CD14-positive monocyte (primary cell): ENCODE results near the gene FANCL. TPM values are rescaled to one million over a fixed set of nuclear protein-coding genes. Genes with fewer than 3 reads are reported as not detected.
"Not testable (repeated sequence)": the region's sequence is repeated elsewhere in the genome, so short reads cannot be mapped to it uniquely, and the experiment has no call there.

Experiments
- DNase-seq, 3 donors: peaks; one replicate each; pipeline ENCODE4 v3.0.0-alpha.2; 2011 to 2022
- H2AFZ ChIP-seq: 2 replicates; pipeline ENCODE4 v1.6.0; 2012; ENCODE audit warnings: mild to moderate bottlenecking, low read depth, low read length, inconsistent platforms; ENCODE audit not compliant: insufficient read depth, poor library complexity, severe bottlenecking
- H3K27ac ChIP-seq, 2 donors: 1 replicate in 1 of 2; 2 replicates in 1 of 2; pipeline ENCODE4 v1.5.1; 2012 to 2013; ENCODE audit warnings: low read length in 2 of 2, control low read depth in 1 of 2, inconsistent platforms in 1 of 2, low read depth in 1 of 2, mild to moderate bottlenecking in 1 of 2
- H3K27me3 ChIP-seq, 2 donors: one replicate each; pipeline versions ENCODE4 v1.6.0 to v1.6.1; 2011 to 2013; ENCODE audit warnings: low read length in 2 of 2; ENCODE audit not compliant: control insufficient read depth in 2 of 2, insufficient read depth in 2 of 2
- H3K36me3 ChIP-seq, 2 donors: replicated peaks in 1 of 2; 1 replicate in 1 of 2; 2 replicates in 1 of 2; pipeline versions ENCODE4 v1.5.1 to v1.6.1; 2012 to 2013; ENCODE audit warnings: low read length in 2 of 2, control low read depth in 1 of 2, inconsistent platforms in 1 of 2, mild to moderate bottlenecking in 1 of 2; ENCODE audit not compliant: insufficient read depth in 2 of 2, control insufficient read depth in 1 of 2
- H3K4me1 ChIP-seq, 2 donors: 1 replicate in 1 of 2; 2 replicates in 1 of 2; pipeline versions ENCODE4 v1.5.1 to v1.6.1; 2012 to 2013; ENCODE audit warnings: low read length in 2 of 2, control low read depth in 1 of 2, inconsistent platforms in 1 of 2, mild to moderate bottlenecking in 1 of 2, moderate library complexity in 1 of 2; ENCODE audit not compliant: insufficient read depth in 2 of 2, control insufficient read depth in 1 of 2
- H3K4me2 ChIP-seq: replicated peaks from 2 replicates; pipeline ENCODE3; 2012; ENCODE audit warnings: low read length, moderate library complexity, mild to moderate bottlenecking; ENCODE audit not compliant: poor library complexity, severe bottlenecking; ENCODE audit errors: extremely low read depth
- H3K4me3 ChIP-seq, 3 experiments: fragments of 200-600 bp in 1 of 3; sonication (generic) in 1 of 3; replicated peaks in 1 of 3; 1 replicate in 2 of 3; 2 replicates in 1 of 3; pipeline ENCODE4 v1.5.1; 2011 to 2013; ENCODE audit warnings: low read length in 3 of 3, mild to moderate bottlenecking in 3 of 3, control low read depth in 2 of 3, low read depth in 2 of 3, inconsistent platforms in 1 of 3, moderate library complexity in 1 of 3
- H3K79me2 ChIP-seq: 2 replicates; pipeline ENCODE4 v1.6.0; 2012; ENCODE audit warnings: mild to moderate bottlenecking, control low read depth, inconsistent platforms, low read length, moderate library complexity; ENCODE audit not compliant: insufficient read depth
- H3K9ac ChIP-seq: 2 replicates; pipeline ENCODE4 v1.6.0; 2017; ENCODE audit warnings: low read length, mild to moderate bottlenecking; ENCODE audit not compliant: insufficient read depth, poor library complexity, severe bottlenecking
- H3K9me3 ChIP-seq, 2 donors: replicated peaks in 1 of 2; 1 replicate in 1 of 2; 2 replicates in 1 of 2; pipeline versions ENCODE4 v1.5.1 to v1.6.1; 2012 to 2013; ENCODE audit warnings: low read length in 2 of 2, control low read depth in 1 of 2; ENCODE audit not compliant: control insufficient read depth in 1 of 2, insufficient read depth in 1 of 2
- H4K20me1 ChIP-seq: 2 replicates; pipeline ENCODE4 v1.6.0; 2012; ENCODE audit warnings: mild to moderate bottlenecking, low read length, control low read depth, moderate library complexity; ENCODE audit not compliant: insufficient read depth
- H3K27ac Mint-ChIP-seq, 7 donors: one replicate each; pipeline ENCODE4 v1.8.0; 2020; ENCODE audit warnings: mild to moderate bottlenecking in 7 of 7, mixed read lengths in 7 of 7, moderate library complexity in 6 of 7, inconsistent platforms in 2 of 7
- H3K27me3 Mint-ChIP-seq, 3 donors: one replicate each; pipeline ENCODE4 v1.8.0; 2021 to 2022; ENCODE audit warnings: low read depth in 3 of 3, mild to moderate bottlenecking in 3 of 3, mixed read lengths in 3 of 3, moderate library complexity in 3 of 3, inconsistent platforms in 1 of 3
- H3K36me3 Mint-ChIP-seq, 2 donors: one replicate each; pipeline ENCODE4 v1.8.0; 2020; ENCODE audit warnings: mixed read lengths in 2 of 2, inconsistent platforms in 1 of 2, mild to moderate bottlenecking in 1 of 2
- H3K4me1 Mint-ChIP-seq: one replicate; pipeline ENCODE4 v1.8.0; 2020; ENCODE audit warnings: mild to moderate bottlenecking, mixed read lengths
- H3K4me3 Mint-ChIP-seq, 2 donors: one replicate each; pipeline ENCODE4 v1.8.0; 2020; ENCODE audit warnings: mild to moderate bottlenecking in 2 of 2, mixed read lengths in 2 of 2, moderate library complexity in 1 of 2
- H3K9me3 Mint-ChIP-seq, 7 donors: one replicate each; pipeline ENCODE4 v1.8.0; 2020 to 2022; ENCODE audit warnings: mixed read lengths in 7 of 7, mild to moderate bottlenecking in 6 of 7, moderate library complexity in 6 of 7, inconsistent platforms in 2 of 7
- CTCF ChIP-seq: fragments of 200-600 bp; IDR thresholded peaks from one replicate; pipeline ENCODE4 v1.8.0; 2022; ENCODE audit warnings: antibody characterized with exemption, mild to moderate bottlenecking
- WGBS: methylation state at CpG from one replicate; pipeline ENCODE4 v1.1.5; 2013; ENCODE audit warnings: missing lambda C conversion rate; ENCODE audit not compliant: insufficient coverage; 5-methylcytosine and 5-hydroxymethylcytosine counted together
- intact Hi-C, 2 donors: fragments of 100-400 bp; cut with micrococcal nuclease; formaldehyde crosslinking; loops; one replicate each; pipeline versions ENCODE4 v1.15.0 to v1.15.1; 2023
- polyA plus RNA-seq, 3 donors: library from polyadenylated mRNA; depleted of rRNA in 1 of 3; unstranded in 2 of 3; stranded (reverse) in 1 of 3; fragments of 300-500 nt in 2 of 3; fragments of >200 nt in 1 of 3; fragmentation: Illumina TruSeq in 2 of 3; gene quantifications; 1 replicate in 2 of 3; 2 replicates in 1 of 3; pipeline ENCODE4 v1.2.3, GENCODE V29; 2012 to 2021

Gene FANCL
- polyA plus RNA-seq, 3 donors, result 2.2 to 2.6 (median 2.5) TPM

GRCh38 chr2:58155160-58155778 lies 85.9 kb downstream of the FANCL start:
- no peak overlapping the region for H3K27ac ChIP-seq
- H3K9ac ChIP-seq, result no peak overlapping the region
- no peak overlapping the region for H3K4me3 Mint-ChIP-seq
- H2AFZ ChIP-seq, result no peak overlapping the region
- H3K4me3 ChIP-seq, result no peak overlapping the region
- intact Hi-C loops, result no loop called here
- no peak for TF ChIP-seq CTCF
- H3K9me3 ChIP-seq, result no peaks in the 10 kb centered on the region
- peaks cover 0 to 2% (median 0%) of the 10 kb centered on the region in 7 donors for H3K9me3 Mint-ChIP-seq
- no peaks in the 10 kb centered on the region for H3K4me1 Mint-ChIP-seq
- no peak for DNase-seq
- H3K79me2 ChIP-seq, result no peaks in the 10 kb centered on the region
- peaks cover 53 to 59% of the 10 kb centered on the region in 2 donors for H3K36me3 Mint-ChIP-seq
- 100% methylated on average over 3 of the region's 7 CpGs for WGBS
- H3K36me3 ChIP-seq, result peaks cover 15 to 72% of the 10 kb centered on the region in 2 donors
- no peaks in the 10 kb centered on the region for H3K4me1 ChIP-seq
- H3K27me3 Mint-ChIP-seq, result peaks cover 0 to 1% (median 0%) of the 10 kb centered on the region in 3 donors
- H3K27ac Mint-ChIP-seq, result peak overlapping the region in 4 of 7 donors; percentile 41 to 56 (median 48)
- H3K27me3 ChIP-seq, result no peaks in the 10 kb centered on the region
- H3K4me2 ChIP-seq, result no peak overlapping the region
- H4K20me1 ChIP-seq, result no peaks in the 10 kb centered on the region

GRCh38 chr2:58146707-58147106 lies 94.4 kb downstream of the FANCL start:
- Histone ChIP-seq H3K27ac (no peak overlapping the region), H4K20me1 (no peaks in the 10 kb centered on the region), H3K9ac (no peak overlapping the region), H3K36me3 (peaks cover 10 to 47% of the 10 kb centered on the region in 2 donors), H3K79me2 (no peaks in the 10 kb centered on the region), H3K4me1 (no peaks in the 10 kb centered on the region), H2AFZ (no peak overlapping the region), H3K9me3 (no peaks in the 10 kb centered on the region), H3K4me3 (no peak overlapping the region), H3K27me3 (no peaks in the 10 kb centered on the region), H3K4me2 (no peak overlapping the region)
- intact Hi-C loops, result no loop called here
- Mint-ChIP-seq H3K27me3 (no peaks in the 10 kb centered on the region), H3K4me1 (no peaks in the 10 kb centered on the region), H3K36me3 (peaks cover 34 to 43% of the 10 kb centered on the region in 2 donors), H3K9me3 (no peaks in the 10 kb centered on the region), H3K27ac (no peak overlapping the region), H3K4me3 (no peak overlapping the region)
- TF ChIP-seq CTCF, result no peak
- no CpG with 5 or more reads among the region's 1 CpG for WGBS
- DNase-seq, result peak in 2 of 3 donors; percentile 8 to 36

GRCh38 chr2:58145769-58146168 lies 95.4 kb downstream of the FANCL start:
- H3K4me2 ChIP-seq, intact Hi-C loops, H2AFZ ChIP-seq, H3K4me3 ChIP-seq, DNase-seq, H3K9ac ChIP-seq, H3K9me3 ChIP-seq, H3K4me1 Mint-ChIP-seq, H3K9me3 Mint-ChIP-seq, H3K27ac ChIP-seq, H3K79me2 ChIP-seq, H4K20me1 ChIP-seq, H3K27me3 ChIP-seq, H3K4me3 Mint-ChIP-seq, H3K4me1 ChIP-seq, H3K27me3 Mint-ChIP-seq: not testable (repeated sequence)
- Mint-ChIP-seq H3K36me3 (peaks cover 36 to 39% of the 10 kb centered on the region in 2 donors), H3K27ac (peak overlapping the region in 2 of 7 donors; percentile 8 to 37)
- WGBS, result 90% methylated on average over 2 of the region's 6 CpGs
- H3K36me3 ChIP-seq, result peaks cover 10 to 52% of the 10 kb centered on the region in 2 donors
